GM12878 (cell line): ENCODE data around the gene YTHDF1. TPM values are rescaled to one million over a fixed set of nuclear protein-coding genes. Genes with fewer than 3 reads are reported as not detected.

Source experiments
- ATAC-seq: fragments of 200-7000 bp; cut with Tn5 transposase; 3 replicates; pipeline ENCODE4 v1.9.1; 2020; ENCODE audit warnings: mild to moderate bottlenecking, moderate library complexity
- BruUV-seq: library from RNA; stranded (reverse); fragments of 400-500 nt; replicated peaks from 2 replicates; lab custom pipeline; 2021; lab: Mats Ljungman, UMichigan
- CTCF ChIA-PET: fragments of 300-600 bp; sonication (Branson Sonifier 250); formaldehyde crosslinking; extraction: SDS; loops from one replicate; lab custom pipeline; 2021; ENCODE audit warnings: inconsistent platforms; lab: Yijun Ruan, JAX
- POLR2A ChIA-PET: fragments of 350-600 bp; formaldehyde crosslinking; extraction: SDS; loops from one replicate; lab custom pipeline; 2021; ENCODE audit warnings: inconsistent platforms; lab: Charles Lee
- RAD21 ChIA-PET: fragments of 300-600 bp; sonication (Branson Sonifier 250); formaldehyde crosslinking; loops from one replicate; lab custom pipeline; 2023; ENCODE audit warnings: antibody characterized with exemption; ENCODE audit not compliant: unreplicated experiment; lab: Charles Lee
- SMC1A ChIA-PET: fragments of 300-600 bp; sonication (Branson Sonifier 250); formaldehyde crosslinking; loops from one replicate; lab custom pipeline; 2023; ENCODE audit not compliant: unreplicated experiment, uncharacterized antibody; lab: Charles Lee
- DNase-seq: peaks from one replicate; pipeline ENCODE4 v3.0.0-alpha.2; 2011; ENCODE audit warnings: low read depth, low spot score
- FAIRE-seq: peaks from 3 replicates; lab custom pipeline; 2011; peaks lifted over from hg19 to GRCh38; lab: Jason Lieb, UNC
- H2AFZ ChIP-seq: 2 replicates; pipeline ENCODE4 v1.6.0; 2011; ENCODE audit warnings: low read depth, low read length, control low read depth; ENCODE audit not compliant: control insufficient read depth
- H3K27ac ChIP-seq: 2 replicates; pipeline ENCODE4 v1.5.1; 2011; ENCODE audit warnings: control low read depth; ENCODE audit not compliant: control insufficient read depth, insufficient read depth
- H3K27me3 ChIP-seq, 2 experiments: replicated peaks in 1 of 2; 2 replicates each; pipeline versions ENCODE4 v1.6.0 to v1.6.1; 2011; ENCODE audit warnings: low read length in 1 of 2; ENCODE audit not compliant: control insufficient read depth in 2 of 2, insufficient read depth in 2 of 2
- H3K36me3 ChIP-seq, 2 experiments: 2 replicates each; pipeline ENCODE4 v1.5.1; 2011; ENCODE audit warnings: low read length in 1 of 2; ENCODE audit not compliant: control insufficient read depth in 2 of 2, insufficient read depth in 2 of 2
- H3K4me1 ChIP-seq: 2 replicates; pipeline ENCODE4 v1.6.1; 2011; ENCODE audit warnings: mild to moderate bottlenecking, low read length, moderate library complexity, mixed read lengths; ENCODE audit not compliant: control insufficient read depth, insufficient read depth
- H3K4me2 ChIP-seq: 2 replicates; pipeline ENCODE4 v1.6.0; 2011; ENCODE audit warnings: control low read depth; ENCODE audit not compliant: control insufficient read depth, insufficient read depth
- H3K4me3 ChIP-seq: fragments of 200-600 bp; sonication (generic); 2 replicates; pipeline ENCODE4 v1.5.1; 2016
- H3K79me2 ChIP-seq: 2 replicates; pipeline ENCODE4 v1.6.0; 2011; ENCODE audit warnings: low read length; ENCODE audit not compliant: control insufficient read depth, insufficient read depth
- H3K9ac ChIP-seq: 2 replicates; pipeline ENCODE4 v1.8.0; 2011; ENCODE audit warnings: low read length, control low read depth, mixed read lengths; ENCODE audit not compliant: control insufficient read depth, insufficient read depth
- H3K9me3 ChIP-seq: replicated peaks from 3 replicates; pipeline ENCODE4 v1.5.1; 2011; ENCODE audit warnings: mild to moderate bottlenecking, low read length; ENCODE audit not compliant: control insufficient read depth, insufficient read depth
- H4K20me1 ChIP-seq: 2 replicates; pipeline ENCODE4 v1.6.0; 2011; ENCODE audit not compliant: control insufficient read depth, insufficient read depth
- BHLHE40 ChIP-seq, 2 experiments: fragments of 450-650 bp in 1 of 2; IDR thresholded peaks; 2 replicates each; pipeline ENCODE4 v1.6.1; 2011 to 2017; ENCODE audit warnings: low read depth in 2 of 2, borderline replicate concordance in 1 of 2, improper control_type of control experiment in 1 of 2, low read length in 1 of 2, mild to moderate bottlenecking in 1 of 2
- CTCF ChIP-seq, 3 experiments: IDR thresholded peaks in 2 of 3; conservative IDR thresholded peaks in 1 of 3; 2 replicates each; pipeline ENCODE4 v1.5.1; 2011; ENCODE audit warnings: low read depth in 3 of 3, low read length in 3 of 3, mild to moderate bottlenecking in 3 of 3, control low read depth in 2 of 3, moderate library complexity in 2 of 3, inconsistent platforms in 1 of 3, mixed read lengths in 1 of 3; ENCODE audit not compliant: control insufficient read depth in 2 of 3, insufficient read depth in 1 of 3; ENCODE audit errors: extremely low read depth in 1 of 3
- CUX1 ChIP-seq: IDR thresholded peaks from 2 replicates; pipeline ENCODE4 v1.6.1; 2012; ENCODE audit warnings: improper control_type of control experiment, low read depth, low read length; ENCODE audit not compliant: insufficient replicate concordance
- JUNB ChIP-seq: IDR thresholded peaks from 2 replicates; pipeline ENCODE4 v1.6.1; 2016; ENCODE audit warnings: antibody characterized with exemption, mild to moderate bottlenecking
- MYB ChIP-seq: fragments of 150-350 bp; IDR thresholded peaks from 2 replicates; pipeline ENCODE4 v1.6.1; 2014; ENCODE audit warnings: mild to moderate bottlenecking, low read depth, low read length, borderline replicate concordance
- WGBS: methylation state at CpG from one replicate; pipeline ENCODE4 v1.1.6; 2016; ENCODE audit warnings: low lambda C conversion rate; ENCODE audit not compliant: insufficient replicate concordance, insufficient coverage; ENCODE audit errors: missing lambda C conversion rate; 5-methylcytosine and 5-hydroxymethylcytosine counted together
- in situ Hi-C: fragments of 300-500 bp; cut with MboI; formaldehyde crosslinking; loops from 9 replicates; pipeline ENCODE4 v1.14.3; 2018; ENCODE audit warnings: mixed read lengths
- intact Hi-C: fragments of 100-400 bp; cut with micrococcal nuclease; formaldehyde crosslinking; loops from one replicate; pipeline ENCODE4 v1.14.2; 2022; ENCODE audit not compliant: unreplicated experiment
- polyA plus RNA-seq, 11 experiments: library from polyadenylated mRNA; depleted of rRNA in 4 of 11; unstranded in 6 of 11; stranded (reverse) in 5 of 11; fragments of >200 nt; fragmentation: Nextera tagmentation in 4 of 11; fragmentation: Illumina TruSeq in 1 of 11; extraction: Ambion mirVana in 4 of 11; extraction: Trizol in 1 of 11; gene quantifications; 1 replicate in 1 of 11; 2 replicates in 10 of 11; pipeline versions ENCODE4 v1.2.1 to v1.2.3, GENCODE V29; 2011 to 2016; ENCODE audit warnings: inconsistent platforms in 2 of 11, missing spikeins in 2 of 11, low read depth in 1 of 11
- total RNA-seq, 4 experiments: library from RNA; depleted of rRNA in 3 of 4; stranded (reverse); fragments of >200 nt in 3 of 4; fragmentation: Illumina TruSeq in 1 of 4; extraction: Trizol in 1 of 4; gene quantifications; 2 replicates each; pipeline versions ENCODE4 v1.2.1 to v1.2.3, GENCODE V29; 2013 to 2021

YTHDF1 gene
- total and polyA plus RNA-seq, 10 of the 15 experiments (the other 5 are each of a cell fraction or from before 2014, with no cell fraction given) = 4.6 to 37.8 (median 20.5) TPM

GRCh38 chr20:63230800-63231268 is 14.9 kb upstream of the YTHDF1 start:
- H3K4me1 ChIP-seq = no peaks in the 10 kb centered on the region
- peaks cover 2 to 3% of the 10 kb centered on the region in 2 experiments; a peak in 3 of 4 replicates for H3K27me3 ChIP-seq
- H4K20me1 ChIP-seq = no peaks in the 10 kb centered on the region
- DNase-seq = no peak
- H3K79me2 ChIP-seq = no peaks in the 10 kb centered on the region
- no peak overlapping the region for H3K27ac ChIP-seq
- 21% methylated on average over 17 of the region's 17 CpGs for WGBS
- H3K4me3 ChIP-seq = no peak overlapping the region
- peak; percentile 64 for ATAC-seq
- no peak overlapping the region for H2AFZ ChIP-seq
- FAIRE-seq = no peak
- BruUV-seq = no TSS peak
- intact Hi-C loops (no loop called here), in situ Hi-C loops (no loop called here)
- no peak for TF ChIP-seq MYB
- peak; percentile 9 to 36 (median 30); a peak in 3 of 6 replicates for TF ChIP-seq CTCF (IDR thresholded peaks at IDR 0.05 in 2 of 3, conservative IDR thresholded peaks at IDR 0.05 in 1 of 3; ENCODE audit: control insufficient read depth in 2 of 3, extremely low read depth in 1 of 3, insufficient read depth in 1 of 3, low read depth in 3 of 3, low read length in 3 of 3)
- ChIA-PET RAD21 (interaction anchor here (1.2 kb wide), 1 partner anchor 16 kb away, joined by 5 read pairs; no protein-coding TSS in a partner anchor), SMC1A (interaction anchor here (1.2 kb wide), 1 partner anchor 47 kb away, joined by 3 read pairs; no protein-coding TSS in a partner anchor), POLR2A (interaction anchor here (0.9 kb wide), 1 partner anchor 15 kb away, joined by 3 read pairs; the partner anchor contains the start of gene YTHDF1), CTCF (interaction anchor here (1.0 to 1.4 kb wide), 2 partner anchors 18 to 20 kb away, joined by 3 to 5 read pairs; no protein-coding TSS in a partner anchor)
- H3K9ac ChIP-seq = no peak overlapping the region
- no peaks in the 10 kb centered on the region for H3K9me3 ChIP-seq
- H3K36me3 ChIP-seq = no peaks in the 10 kb centered on the region
- no peak overlapping the region for H3K4me2 ChIP-seq

- H3K27me3 ChIP-seq = peaks cover 2% of the 10 kb centered on the region in 2 experiments; a peak in 3 of 4 replicates
- ATAC-seq = no peak
- WGBS = 31% methylated on average over 13 of the region's 13 CpGs
- no peak overlapping the region for H3K9ac ChIP-seq
- in situ Hi-C loops = no loop called here
- H3K4me3 ChIP-seq = no peak overlapping the region
- H3K4me2 ChIP-seq = no peak overlapping the region
- no peaks in the 10 kb centered on the region for H4K20me1 ChIP-seq
- FAIRE-seq = no peak
- H3K79me2 ChIP-seq = no peaks in the 10 kb centered on the region
- intact Hi-C loops = no loop called here
- no TSS peak for BruUV-seq
- ChIA-PET CTCF (no interaction called here), SMC1A (no interaction called here), POLR2A (no interaction called here), RAD21 (no interaction called here)
- H3K27ac ChIP-seq = no peak overlapping the region
- no peak for DNase-seq
- H3K9me3 ChIP-seq = no peaks in the 10 kb centered on the region
- no peaks in the 10 kb centered on the region for H3K4me1 ChIP-seq
- no peaks in the 10 kb centered on the region for H3K36me3 ChIP-seq
- no peak for TF ChIP-seq JUNB
- TF ChIP-seq CUX1 = no peak
- TF ChIP-seq BHLHE40 (IDR thresholded peaks at IDR 0.05; ENCODE audit: borderline replicate concordance in 1 of 2, low read depth in 2 of 2, low read length in 1 of 2) = no peak
- H2AFZ ChIP-seq = no peak overlapping the region
These were observed 12.9 kb upstream of the YTHDF1 start for GRCh38 chr20:63228806-63229205.
